Epithelial cell of esophagus (primary cell): ENCODE data around the gene CRABP2.

Experiments used
- DNase-seq: peaks from one replicate; pipeline ENCODE4 v3.0.0; 2010; ENCODE audit warnings: low read depth
- H3K4me3 ChIP-seq: 2 replicates; pipeline ENCODE4 v1.5.1; 2011; ENCODE audit warnings: mild to moderate bottlenecking, low read length, control low read depth
- CTCF ChIP-seq: IDR thresholded peaks from 2 replicates; pipeline ENCODE4 v1.5.1; 2011; ENCODE audit warnings: low read depth, mild to moderate bottlenecking, low read length, control low read depth, inconsistent platforms; ENCODE audit not compliant: insufficient read depth; ENCODE audit errors: missing control alignments

The CRABP2 gene

DNA sequence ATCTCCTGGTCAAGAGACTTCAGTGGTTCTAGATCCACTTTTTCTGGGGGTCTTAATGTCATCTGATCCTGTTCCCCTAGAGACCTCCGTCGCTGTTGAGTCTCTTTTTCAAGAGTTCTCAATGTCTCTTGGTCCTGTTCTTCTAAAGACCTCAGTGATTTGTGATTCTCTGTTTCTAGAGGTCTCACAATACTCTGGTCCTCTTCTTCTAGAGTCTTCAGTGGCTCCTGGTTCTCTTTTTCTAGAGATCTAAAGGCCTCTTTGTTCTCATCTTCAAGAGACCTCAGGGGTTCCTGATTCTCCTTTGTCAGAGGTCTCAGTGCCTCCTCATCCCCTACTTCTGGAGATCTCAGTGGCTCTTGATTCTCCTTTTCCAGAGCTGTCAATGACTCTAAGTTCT, 33.6 kb downstream of the CRABP2 start:
- H3K4me3 ChIP-seq, result no peak overlapping the region
- no peak for TF ChIP-seq CTCF
- DNase-seq, result no peak

GRCh38 chr1:156670791-156671190, 34.6 kb downstream of the CRABP2 start:
- no peak overlapping the region for H3K4me3 ChIP-seq
- no peak for TF ChIP-seq CTCF
- no peak for DNase-seq

DNA sequence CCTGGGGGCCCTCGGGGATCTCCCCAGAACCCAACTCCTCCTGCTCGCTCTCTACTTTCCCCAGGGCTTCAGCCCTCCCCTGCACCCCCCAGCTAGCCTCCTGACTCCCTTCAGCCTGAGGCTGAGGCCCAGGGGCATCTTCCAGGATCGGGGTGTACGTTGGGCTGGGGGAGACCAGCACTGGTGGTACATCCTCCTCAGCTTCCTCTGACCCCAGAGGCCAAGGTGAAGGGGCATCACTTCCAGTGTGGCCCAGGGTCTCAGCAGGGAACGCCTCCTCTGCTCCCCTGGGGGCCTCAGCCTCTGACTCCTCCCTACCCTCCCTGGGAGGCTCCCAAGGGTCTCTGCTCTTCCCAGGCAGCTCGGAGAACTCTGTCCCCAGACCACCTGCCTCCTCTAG, 35.0 kb downstream of the CRABP2 start:
- no peak overlapping the region for H3K4me3 ChIP-seq
- no peak for TF ChIP-seq CTCF
- no peak for DNase-seq

DNA sequence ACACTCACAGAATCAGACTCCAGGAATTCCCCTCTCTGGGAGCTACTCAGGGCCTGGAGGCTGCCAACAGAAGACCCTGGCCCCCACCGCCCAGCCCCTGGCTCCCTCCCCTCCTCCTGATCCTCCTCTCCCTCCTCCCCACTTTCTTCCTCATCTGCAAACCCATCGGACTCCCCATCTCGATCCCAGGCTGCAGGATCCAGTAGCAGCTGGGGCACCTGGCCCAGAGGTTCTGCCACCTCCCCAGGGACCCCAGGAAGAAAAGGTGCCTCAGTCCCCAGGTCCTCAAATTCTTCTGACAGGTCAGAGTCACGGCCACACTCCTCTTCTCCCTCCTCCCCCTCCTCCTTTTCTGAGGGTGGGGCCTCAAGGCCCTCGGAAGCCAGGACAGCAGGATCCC, 35.6 kb downstream of the CRABP2 start:
- no peak overlapping the region for H3K4me3 ChIP-seq
- TF ChIP-seq CTCF, result no peak

GRCh38 chr1:156668801-156669637, 36.4 kb downstream of the CRABP2 start:
- H3K4me3 ChIP-seq, result no peak overlapping the region
- no peak for DNase-seq
- TF ChIP-seq CTCF, result no peak

More for the DNA sequence above, 35.6 kb downstream of the CRABP2 start:
- no peak for DNase-seq

DNA sequence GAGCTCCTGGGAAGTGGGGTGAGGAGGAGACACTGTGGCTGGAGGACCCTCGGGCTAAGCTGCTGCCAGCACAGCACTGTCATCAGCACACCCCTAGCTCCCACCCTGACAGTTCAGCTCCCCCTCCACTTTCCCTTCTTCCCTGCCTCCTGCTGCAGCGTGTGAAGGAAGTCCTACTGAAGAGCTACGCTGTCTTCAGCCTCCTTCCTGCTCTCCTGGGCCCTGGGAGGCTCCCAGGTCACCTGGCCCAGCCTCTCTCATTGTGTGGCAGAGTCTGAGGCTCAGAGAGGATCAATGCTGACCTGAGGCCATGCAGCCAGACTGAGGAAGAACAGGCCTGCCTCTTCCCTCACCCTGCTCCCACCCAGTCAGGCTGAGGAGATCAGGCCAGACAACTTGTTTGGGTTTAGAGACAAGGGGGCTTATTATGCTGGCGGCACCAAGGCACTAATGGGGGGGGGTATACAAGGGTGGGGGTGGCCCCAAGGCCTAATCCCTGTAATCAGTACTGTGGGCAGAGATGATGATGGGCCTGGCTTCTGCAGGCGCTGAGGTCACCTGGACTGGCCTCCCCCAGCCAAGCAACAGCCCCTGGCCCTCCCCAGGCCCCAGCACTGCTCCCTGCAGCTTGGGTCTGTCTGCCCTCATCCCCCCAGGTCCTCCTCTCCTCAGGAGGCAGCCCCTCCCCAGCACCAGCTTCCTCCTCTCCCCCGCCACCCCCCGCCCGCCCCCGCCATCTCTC, 37.2 kb downstream of the CRABP2 start:
- no peak for DNase-seq
- no peak overlapping the region for H3K4me3 ChIP-seq
- TF ChIP-seq CTCF, result no peak
